Measurements from ENCODE around the gene AUTS2.

Gene AUTS2

DNA sequence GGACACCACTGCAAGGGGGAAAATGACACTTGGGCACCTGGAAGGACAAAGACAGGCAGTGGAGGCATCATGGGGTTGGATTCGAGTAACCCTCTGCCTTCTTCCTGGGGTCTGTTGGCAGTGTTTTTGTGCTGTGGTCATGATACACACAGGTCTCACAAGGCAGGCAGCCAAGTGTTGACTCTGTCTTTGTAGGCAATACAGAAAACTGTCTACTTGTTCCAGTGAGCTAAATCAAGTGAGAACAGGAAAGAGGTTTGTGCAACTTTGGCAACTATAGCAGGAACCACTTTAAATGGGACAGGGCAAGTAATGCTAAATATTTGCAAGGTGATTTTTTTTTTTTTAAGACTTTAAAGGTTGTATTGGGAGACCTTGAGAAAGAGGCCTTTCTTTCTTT lies 955.1 kb downstream of the AUTS2 start:
- H3K4me1 ChIP-seq (ENCODE audit: control insufficient read depth in 1 of 2, insufficient read depth in 1 of 2, low read depth in 1 of 2, low read length in 1 of 2), result no peaks in the 10 kb centered on the region
- H3K27ac ChIP-seq, result no peak overlapping the region
- no peak overlapping the region for H3K4me3 ChIP-seq (ENCODE audit: low read depth in 1 of 2, low read length in 1 of 2)
- H3K27me3 ChIP-seq, result no peaks in the 10 kb centered on the region
- TF ChIP-seq, protein P1, sequence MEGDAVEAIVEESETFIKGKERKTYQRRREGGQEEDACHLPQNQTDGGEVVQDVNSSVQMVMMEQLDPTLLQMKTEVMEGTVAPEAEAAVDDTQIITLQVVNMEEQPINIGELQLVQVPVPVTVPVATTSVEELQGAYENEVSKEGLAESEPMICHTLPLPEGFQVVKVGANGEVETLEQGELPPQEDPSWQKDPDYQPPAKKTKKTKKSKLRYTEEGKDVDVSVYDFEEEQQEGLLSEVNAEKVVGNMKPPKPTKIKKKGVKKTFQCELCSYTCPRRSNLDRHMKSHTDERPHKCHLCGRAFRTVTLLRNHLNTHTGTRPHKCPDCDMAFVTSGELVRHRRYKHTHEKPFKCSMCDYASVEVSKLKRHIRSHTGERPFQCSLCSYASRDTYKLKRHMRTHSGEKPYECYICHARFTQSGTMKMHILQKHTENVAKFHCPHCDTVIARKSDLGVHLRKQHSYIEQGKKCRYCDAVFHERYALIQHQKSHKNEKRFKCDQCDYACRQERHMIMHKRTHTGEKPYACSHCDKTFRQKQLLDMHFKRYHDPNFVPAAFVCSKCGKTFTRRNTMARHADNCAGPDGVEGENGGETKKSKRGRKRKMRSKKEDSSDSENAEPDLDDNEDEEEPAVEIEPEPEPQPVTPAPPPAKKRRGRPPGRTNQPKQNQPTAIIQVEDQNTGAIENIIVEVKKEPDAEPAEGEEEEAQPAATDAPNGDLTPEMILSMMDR (IDR thresholded peaks at IDR 0.05), result no peak
- H3K9me3 ChIP-seq, result no peaks in the 10 kb centered on the region
- H3K36me3 ChIP-seq, result no peaks in the 10 kb centered on the region

DNA sequence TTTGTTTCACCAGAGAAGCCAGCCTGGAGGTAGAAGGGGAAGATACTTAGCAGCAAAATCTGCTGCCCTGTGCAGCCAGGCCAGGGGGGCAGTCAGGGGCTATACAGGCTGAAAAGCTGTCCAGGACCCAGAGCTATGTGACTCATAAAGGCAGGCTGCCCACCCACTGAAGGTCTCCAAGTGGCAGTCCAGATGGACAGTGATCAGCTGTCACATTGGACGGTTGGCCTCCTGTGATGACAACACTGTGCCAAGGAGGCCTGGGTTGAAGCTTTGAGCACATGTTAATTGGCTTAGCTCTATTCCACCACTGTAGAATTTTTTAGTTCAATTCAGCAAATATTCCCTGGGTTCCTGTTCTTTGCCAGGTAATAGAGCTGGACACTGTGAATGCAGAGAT lies 956.4 kb downstream of the AUTS2 start:
- Histone ChIP-seq H3K9me3 (no peaks in the 10 kb centered on the region), H3K27me3 (no peaks in the 10 kb centered on the region), H3K27ac (no peak overlapping the region), H3K4me1 (ENCODE audit: control insufficient read depth in 1 of 2, insufficient read depth in 1 of 2, low read depth in 1 of 2, low read length in 1 of 2) (no peaks in the 10 kb centered on the region), H3K4me3 (ENCODE audit: low read depth in 1 of 2, low read length in 1 of 2) (no peak overlapping the region), H3K36me3 (no peaks in the 10 kb centered on the region)
- TF ChIP-seq, protein P1 (IDR thresholded peaks at IDR 0.05), result no peak

DNA sequence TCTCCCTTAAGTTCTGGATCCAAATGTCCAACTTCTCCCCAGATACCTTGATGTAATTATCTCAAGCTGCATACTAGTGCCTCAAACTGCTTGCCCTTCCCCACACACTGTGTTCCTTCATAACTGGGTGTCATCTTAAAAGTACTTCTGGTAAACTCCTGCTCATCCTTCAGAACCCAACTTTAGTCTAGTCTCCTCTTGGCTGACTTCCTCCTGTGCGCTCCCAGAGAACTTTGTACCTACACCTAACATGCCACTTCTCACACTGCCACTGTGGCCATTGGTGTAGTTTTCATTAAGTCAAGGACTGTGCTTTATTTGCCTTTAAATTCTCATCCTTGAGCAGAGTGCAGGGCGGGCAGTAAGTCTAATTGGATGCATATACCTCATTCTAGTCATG lies 958.5 kb downstream of the AUTS2 start:
- H3K4me1 ChIP-seq (ENCODE audit: control insufficient read depth in 1 of 2, insufficient read depth in 1 of 2, low read depth in 1 of 2, low read length in 1 of 2), result no peaks in the 10 kb centered on the region

DNA sequence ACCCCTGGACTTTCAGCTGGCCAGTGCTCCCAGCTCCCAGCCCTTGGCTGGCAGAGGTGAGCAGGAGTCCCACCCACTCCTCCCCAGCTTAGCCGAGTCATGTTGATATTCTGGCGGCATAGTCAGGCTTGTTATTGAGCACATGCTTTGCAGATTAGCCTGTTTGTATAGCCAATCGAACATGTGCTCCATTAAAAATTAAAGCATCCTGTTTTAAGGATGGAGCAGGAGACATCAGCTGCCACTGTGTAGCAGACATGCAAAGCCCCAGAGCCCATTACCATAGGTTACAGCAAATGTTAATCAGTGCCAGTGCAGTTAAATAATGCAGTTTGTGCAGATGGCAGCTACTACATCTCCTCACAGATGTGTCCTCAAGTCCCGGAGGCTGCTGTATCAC lies 959.1 kb downstream of the AUTS2 start:
- TF ChIP-seq, protein P1 (IDR thresholded peaks at IDR 0.05), result no peak
- H3K4me3 ChIP-seq (ENCODE audit: low read depth in 1 of 2, low read length in 1 of 2), result no peak overlapping the region
- no peak overlapping the region for H3K27ac ChIP-seq
- no peaks in the 10 kb centered on the region for H3K27me3 ChIP-seq
- no peaks in the 10 kb centered on the region for H3K4me1 ChIP-seq (ENCODE audit: control insufficient read depth in 1 of 2, insufficient read depth in 1 of 2, low read depth in 1 of 2, low read length in 1 of 2)
- H3K36me3 ChIP-seq, result no peaks in the 10 kb centered on the region
- H3K9me3 ChIP-seq, result no peaks in the 10 kb centered on the region

More for the DNA sequence above, 958.5 kb downstream of the AUTS2 start:
- no peaks in the 10 kb centered on the region for H3K36me3 ChIP-seq
- H3K27ac ChIP-seq, result no peak overlapping the region
- H3K9me3 ChIP-seq, result no peaks in the 10 kb centered on the region
- no peaks in the 10 kb centered on the region for H3K27me3 ChIP-seq
- TF ChIP-seq, protein P1 (IDR thresholded peaks at IDR 0.05), result no peak
- no peak overlapping the region for H3K4me3 ChIP-seq (ENCODE audit: low read depth in 1 of 2, low read length in 1 of 2)

DNA sequence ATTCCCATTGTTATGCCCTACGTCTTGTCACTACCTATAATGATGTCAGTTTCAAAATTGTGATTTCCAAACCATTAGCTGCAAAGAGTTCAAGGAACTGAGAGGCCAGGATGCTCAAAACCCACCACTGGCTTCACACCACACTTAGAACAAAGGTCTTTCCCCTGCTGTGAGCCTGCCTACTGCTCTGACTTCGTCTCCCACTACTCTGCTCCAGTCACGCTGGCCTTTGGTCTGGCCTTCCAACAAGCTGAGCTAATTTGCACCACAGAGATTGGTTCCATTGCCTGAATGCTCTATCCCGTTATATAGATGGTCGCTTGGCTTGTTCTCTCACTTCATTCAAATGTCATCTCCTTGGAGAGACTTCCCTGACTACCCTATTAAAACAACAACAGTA lies 961.5 kb downstream of the AUTS2 start:
- H3K27me3 ChIP-seq, result no peaks in the 10 kb centered on the region
- no peaks in the 10 kb centered on the region for H3K9me3 ChIP-seq
- H3K27ac ChIP-seq, result no peak overlapping the region
- TF ChIP-seq, protein P1 (IDR thresholded peaks at IDR 0.05), result no peak
- H3K4me3 ChIP-seq (ENCODE audit: low read depth in 1 of 2, low read length in 1 of 2), result no peak overlapping the region
- H3K4me1 ChIP-seq (ENCODE audit: control insufficient read depth in 1 of 2, insufficient read depth in 1 of 2, low read depth in 1 of 2, low read length in 1 of 2), result no peaks in the 10 kb centered on the region
- H3K36me3 ChIP-seq, result no peaks in the 10 kb centered on the region

DNA sequence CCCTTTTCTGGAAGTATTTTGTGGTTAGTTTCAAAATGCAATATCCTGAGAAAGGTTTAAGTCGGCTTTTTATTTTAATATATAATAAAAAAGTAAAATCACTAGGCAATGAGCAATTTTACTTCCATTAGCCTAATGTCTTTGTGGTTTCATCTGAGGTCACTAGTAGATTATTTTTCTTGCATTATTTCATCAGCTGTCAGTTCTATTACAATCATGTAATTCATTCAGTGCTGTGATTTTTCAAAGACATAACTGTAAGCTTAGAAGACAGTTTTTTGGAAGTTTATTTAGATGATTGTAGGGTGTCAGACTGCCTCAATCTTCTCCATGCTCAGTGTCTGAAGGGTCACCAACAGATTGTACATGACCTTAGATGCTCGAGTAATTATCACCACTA lies 965.7 kb downstream of the AUTS2 start:
- TF ChIP-seq, protein P1 (IDR thresholded peaks at IDR 0.05), result no peak
- no peak overlapping the region for H3K4me3 ChIP-seq (ENCODE audit: low read depth in 1 of 2, low read length in 1 of 2)

More for the DNA sequence above, 965.7 kb downstream of the AUTS2 start:
- no peaks in the 10 kb centered on the region for H3K27me3 ChIP-seq
- H3K9me3 ChIP-seq, result no peaks in the 10 kb centered on the region
- H3K27ac ChIP-seq, result no peak overlapping the region
- no peaks in the 10 kb centered on the region for H3K36me3 ChIP-seq
- H3K4me1 ChIP-seq (ENCODE audit: control insufficient read depth in 1 of 2, insufficient read depth in 1 of 2, low read depth in 1 of 2, low read length in 1 of 2), result no peaks in the 10 kb centered on the region

All from neutrophil (primary cell).